HPDE6-E6E7 (cell line): ENCODE measurements around the gene S100A5.

ENCODE experiments used
- DNase-seq: peaks from one replicate; pipeline ENCODE4 v3.0.0; 2011; ENCODE audit warnings: missing footprints; ENCODE audit errors: extremely low spot score

The S100A5 gene

DNA sequence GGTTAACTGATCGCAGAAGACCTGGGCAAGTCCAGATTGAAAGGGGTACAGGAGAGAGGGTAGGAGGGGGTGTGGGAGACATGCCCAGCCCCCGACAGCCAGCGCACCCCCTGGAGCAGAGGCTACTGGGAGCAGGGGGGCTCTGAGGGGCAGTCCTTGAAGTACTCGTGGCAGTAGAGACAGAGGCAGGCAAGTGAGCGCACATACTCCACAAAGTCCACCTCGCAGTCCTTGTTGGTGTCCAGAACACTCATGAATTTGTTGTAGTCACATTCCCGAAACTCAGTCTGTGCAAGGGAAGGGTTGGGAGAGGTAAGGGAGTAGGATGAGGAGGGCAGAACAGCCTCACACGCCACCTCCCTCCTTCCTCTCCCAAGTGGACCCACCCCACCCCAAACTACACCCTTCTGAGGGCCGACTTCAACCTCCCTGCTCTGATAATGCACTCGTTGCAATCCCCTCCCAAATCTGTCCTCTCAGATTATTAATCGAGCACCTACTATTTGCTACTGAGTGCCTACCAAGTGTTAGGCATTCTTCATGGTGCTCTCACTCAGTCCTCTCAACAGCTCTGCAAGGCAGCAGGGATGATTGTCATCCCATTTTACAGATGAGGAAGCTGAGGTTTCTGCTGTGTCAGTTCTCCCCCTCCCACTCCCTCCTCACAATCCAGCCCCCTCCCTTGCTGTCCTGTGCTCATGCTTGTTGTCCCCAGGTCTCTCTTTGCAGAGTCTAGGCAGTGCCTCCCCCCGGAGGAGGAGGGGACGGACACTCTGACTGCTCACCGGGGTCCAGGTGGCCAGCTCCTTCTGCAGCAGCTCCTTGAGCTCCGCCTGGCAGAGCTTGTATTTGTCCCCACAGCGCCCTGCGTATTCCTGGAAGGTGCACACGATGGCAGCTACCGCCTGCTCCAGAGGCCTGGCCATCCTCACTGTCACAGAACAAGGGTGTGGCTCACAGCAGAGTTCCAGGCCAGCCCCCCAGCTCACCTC is 7.1 kb upstream of the S100A5 start:
- DNase-seq = no peak

GRCh38 chr1:153546796-153547559 is 6.2 kb upstream of the S100A5 start:
- no peak for DNase-seq

DNA sequence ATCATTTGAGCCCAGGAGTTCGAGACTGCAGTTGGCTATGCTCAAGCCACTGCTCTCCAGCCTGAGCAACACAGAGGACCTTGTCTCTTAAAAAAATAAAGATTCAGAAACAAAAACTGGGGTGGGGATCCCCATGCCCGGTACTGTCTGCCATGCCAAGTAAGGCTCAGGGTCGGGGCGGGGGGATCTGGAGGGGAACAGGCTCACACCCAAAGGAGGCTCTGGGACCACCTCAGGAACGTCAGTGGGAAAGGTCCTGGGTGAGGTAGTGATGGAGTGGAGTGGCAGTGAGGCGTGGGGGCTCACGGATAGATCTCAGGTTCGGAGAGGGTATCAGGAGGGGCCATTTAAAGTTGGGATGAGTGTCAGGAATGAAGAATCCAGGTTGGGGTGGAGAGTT is 5.6 kb upstream of the S100A5 start:
- no peak for DNase-seq

- peak; percentile 93 for DNase-seq
Measured at GRCh38 chr1:153545067-153546055, 4.6 kb upstream of the S100A5 start, which contains the start of gene S100A4. TSS of gene S100A4 (minus strand) at chr1:153545806. CDS start at chr1:153544794, 1,012 bp downstream.

GRCh38 chr1:153544453-153545066 is 3.8 kb upstream of the S100A5 start:
- DNase-seq = no peak

GRCh38 chr1:153543736-153544135 is 3.0 kb upstream of the S100A5 start:
- DNase-seq = no peak

DNA sequence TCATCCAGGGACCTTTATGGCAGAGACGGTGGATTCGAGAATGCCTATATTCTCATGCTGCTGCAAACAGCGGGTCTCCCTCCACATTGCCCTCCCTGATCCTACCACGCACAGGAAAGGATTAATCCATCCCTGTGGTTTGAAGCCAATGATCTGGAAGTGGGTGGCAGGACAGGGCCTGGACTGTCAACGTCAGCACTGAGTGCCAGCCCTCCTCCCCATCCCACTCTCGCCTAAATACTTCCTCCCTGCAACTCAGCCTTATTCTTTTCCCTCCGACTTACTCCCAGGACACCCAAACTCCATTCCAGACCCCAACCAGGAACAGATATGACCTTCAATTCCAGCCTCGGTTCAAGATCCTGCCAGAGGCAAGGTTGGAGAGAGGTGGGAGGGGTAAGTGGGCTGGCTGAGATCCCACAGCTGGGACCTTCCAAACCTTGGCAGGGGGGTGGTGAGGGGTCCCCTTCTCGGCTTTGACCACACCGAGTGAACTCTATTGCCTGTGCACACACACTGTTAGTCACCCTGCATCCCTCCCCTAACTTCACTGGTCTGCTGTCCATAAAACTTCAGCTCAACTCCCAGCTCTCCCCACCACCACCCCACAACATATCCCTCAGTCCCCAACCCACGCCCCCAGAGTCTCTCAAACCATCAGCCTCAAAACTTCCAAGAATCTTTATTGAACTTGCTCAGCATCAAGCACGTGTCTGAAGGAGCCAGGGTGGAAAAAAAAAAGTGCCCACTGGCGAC is 2.4 kb upstream of the S100A5 start:
- DNase-seq = no peak

GRCh38 chr1:153541641-153542590 is 1.2 kb upstream of the S100A5 start:
- no peak for DNase-seq

GRCh38 chr1:153539395-153540093 is 1.2 kb downstream of the S100A5 start:
- DNase-seq = no peak

DNA sequence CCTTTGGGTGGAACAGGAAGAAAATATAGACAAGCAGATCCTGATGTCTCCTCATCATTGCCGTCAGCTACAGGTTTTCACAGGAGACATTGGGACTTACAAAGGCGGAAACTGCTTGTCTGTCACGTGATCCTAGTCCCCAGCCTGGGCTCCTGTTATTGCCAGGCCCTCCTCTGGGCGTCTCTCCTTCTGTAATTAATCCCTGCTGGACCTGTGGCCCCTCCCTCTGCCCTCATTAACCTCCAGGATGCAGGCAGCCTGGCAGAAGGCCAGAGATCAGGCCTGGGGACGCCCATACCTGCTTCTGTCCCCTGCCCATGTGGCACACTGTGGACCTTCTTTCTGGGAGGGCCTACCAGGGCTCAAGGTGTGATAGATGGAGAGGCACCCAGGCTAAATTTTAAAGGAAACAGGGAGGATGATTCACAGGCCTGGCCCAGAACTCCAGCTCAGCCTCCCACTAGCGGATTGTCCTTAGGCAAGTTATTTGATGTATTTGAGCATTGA is 2.4 kb downstream of the S100A5 start:
- DNase-seq = no peak

GRCh38 chr1:153537376-153537730 is 3.4 kb downstream of the S100A5 start:
- DNase-seq = no peak

- no peak for DNase-seq
Measured at GRCh38 chr1:153536671-153537375, 3.9 kb downstream of the S100A5 start.

DNA sequence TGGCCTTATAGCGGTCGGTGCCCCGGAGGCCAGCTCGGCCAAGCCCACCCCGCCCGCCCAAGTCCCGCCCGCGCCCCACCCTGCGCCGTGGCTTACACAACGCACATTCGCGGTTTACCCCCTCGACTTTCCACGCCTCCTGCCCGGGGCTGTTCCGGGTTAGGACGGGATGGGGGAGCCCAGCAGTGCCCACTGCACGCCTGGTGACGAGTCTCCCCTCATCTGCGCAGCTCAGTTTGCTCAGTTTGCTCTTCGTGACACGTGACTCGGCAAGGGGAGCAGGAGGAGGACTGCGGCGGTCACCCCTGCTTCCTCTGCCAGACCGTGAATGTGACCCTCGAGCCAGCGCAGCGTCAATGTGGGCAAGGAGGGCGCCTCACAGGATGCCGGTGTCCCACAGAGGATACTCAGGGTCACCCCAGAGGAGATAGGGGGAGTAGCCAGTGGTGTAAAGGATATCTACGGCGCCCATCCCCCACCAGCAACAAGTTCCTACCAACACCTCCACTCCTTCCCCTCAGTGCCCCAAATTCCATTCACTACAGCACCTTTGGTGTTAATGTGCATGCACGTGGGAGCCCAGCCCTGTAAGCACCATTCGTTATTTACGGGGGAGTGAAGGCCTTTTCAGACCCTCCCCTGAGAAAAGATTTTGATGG is 4.6 kb downstream of the S100A5 start:
- peak; percentile 70 for DNase-seq

GRCh38 chr1:153535242-153536011 is 5.3 kb downstream of the S100A5 start, which contains the start of gene S100A6:
TSS of gene S100A6 (minus strand) at chr1:153535991. CDS start at chr1:153535339, 652 bp downstream.
- no peak for DNase-seq

- no peak for DNase-seq
Measured at GRCh38 chr1:153534925-153535241, 5.9 kb downstream of the S100A5 start.

GRCh38 chr1:153534226-153534924 is 6.4 kb downstream of the S100A5 start:
- DNase-seq = no peak
